Caco-2 (cell line): ENCODE results near the gene BCAS3. TPM values are rescaled to one million over a fixed set of nuclear protein-coding genes. Genes with fewer than 3 reads are reported as not detected.
A peak's percentile ranks its signal among the peaks of the same experiment; 100 is the strongest.

Experiments
- BruUV-seq: library from RNA; stranded (reverse); fragments of 400-500 nt; replicated peaks from 2 replicates; lab custom pipeline; 2021; lab: Mats Ljungman, UMichigan
- CTCF ChIA-PET: fragments of 300-600 bp; sonication (Branson Sonifier 250); formaldehyde crosslinking; loops from one replicate; lab custom pipeline; 2022; ENCODE audit warnings: antibody characterized with exemption; lab: Charles Lee
- POLR2A ChIA-PET: fragments of 300-600 bp; sonication (Branson Sonifier 250); formaldehyde crosslinking; loops from one replicate; lab custom pipeline; 2022; ENCODE audit warnings: antibody characterized with exemption; lab: Charles Lee
- DNase-seq, 2 experiments: peaks; one replicate each; pipeline versions ENCODE4 v3.0.0 to v3.0.0-alpha.2; 2020 to 2022
- H3K27me3 ChIP-seq: replicated peaks from 2 replicates; pipeline ENCODE4 v1.6.0; 2011; ENCODE audit warnings: low read length; ENCODE audit not compliant: control insufficient read depth, insufficient read depth
- H3K36me3 ChIP-seq: 2 replicates; pipeline ENCODE4 v1.5.1; 2011; ENCODE audit warnings: low read length; ENCODE audit not compliant: control insufficient read depth, insufficient read depth
- H3K4me1 ChIP-seq: fragments of 250-450 bp; sonication (Bioruptor Pico); 2 replicates; pipeline ENCODE4 v1.5.1; 2020; ENCODE audit warnings: mild to moderate bottlenecking
- H3K4me3 ChIP-seq: 2 replicates; pipeline ENCODE4 v1.5.1; 2011; ENCODE audit warnings: low read depth, mild to moderate bottlenecking, control low read depth, low read length
- H3K9me3 ChIP-seq: fragments of 250-450 bp; sonication (Bioruptor Pico); 2 replicates; pipeline ENCODE4 v1.5.1; 2020; ENCODE audit warnings: mild to moderate bottlenecking, moderate library complexity
- H3K27ac Mint-ChIP-seq: one replicate; pipeline ENCODE4 v1.8.0; 2022; ENCODE audit warnings: mixed read lengths; ENCODE audit not compliant: unreplicated experiment
- H3K27me3 Mint-ChIP-seq: one replicate; pipeline ENCODE4 v1.8.0; 2022; ENCODE audit warnings: mixed read lengths; ENCODE audit not compliant: insufficient read depth, unreplicated experiment
- H3K36me3 Mint-ChIP-seq: one replicate; pipeline ENCODE4 v1.8.0; 2022; ENCODE audit warnings: mild to moderate bottlenecking, mixed read lengths; ENCODE audit not compliant: insufficient read depth, unreplicated experiment
- H3K4me1 Mint-ChIP-seq: one replicate; pipeline ENCODE4 v1.8.0; 2022; ENCODE audit warnings: low read depth, mixed read lengths; ENCODE audit not compliant: unreplicated experiment
- H3K4me3 Mint-ChIP-seq: one replicate; pipeline ENCODE4 v1.8.0; 2022; ENCODE audit warnings: mild to moderate bottlenecking, moderate library complexity, mixed read lengths; ENCODE audit not compliant: unreplicated experiment
- H3K9me3 Mint-ChIP-seq: one replicate; pipeline ENCODE4 v1.8.0; 2022; ENCODE audit warnings: mixed read lengths; ENCODE audit not compliant: unreplicated experiment
- intact Hi-C: fragments of 100-400 bp; cut with micrococcal nuclease; formaldehyde crosslinking; loops from one replicate; pipeline ENCODE4 v1.10.0; 2022; ENCODE audit not compliant: unreplicated experiment
- total RNA-seq: library from RNA; stranded (reverse); gene quantifications from 2 replicates; pipeline ENCODE4 v1.2.3, GENCODE V29; 2022
- TF ChIP-seq, protein P1 (sequence below), 2 experiments: fragments of 200-600 bp in 1 of 2; IDR thresholded peaks; 1 replicate in 1 of 2; 2 replicates in 1 of 2; pipeline versions ENCODE4 v1.5.1 to v1.8.0; 2011 to 2022; ENCODE audit warnings: antibody characterized with exemption in 1 of 2, control low read depth in 1 of 2, inconsistent platforms in 1 of 2, low read depth in 1 of 2, low read length in 1 of 2, mild to moderate bottlenecking in 1 of 2, moderate library complexity in 1 of 2; ENCODE audit not compliant: insufficient read depth in 1 of 2, severe bottlenecking in 1 of 2, unreplicated experiment in 1 of 2

The BCAS3 gene
- total RNA-seq, 1 experiment from 2014 or later = 44.1 TPM

DNA sequence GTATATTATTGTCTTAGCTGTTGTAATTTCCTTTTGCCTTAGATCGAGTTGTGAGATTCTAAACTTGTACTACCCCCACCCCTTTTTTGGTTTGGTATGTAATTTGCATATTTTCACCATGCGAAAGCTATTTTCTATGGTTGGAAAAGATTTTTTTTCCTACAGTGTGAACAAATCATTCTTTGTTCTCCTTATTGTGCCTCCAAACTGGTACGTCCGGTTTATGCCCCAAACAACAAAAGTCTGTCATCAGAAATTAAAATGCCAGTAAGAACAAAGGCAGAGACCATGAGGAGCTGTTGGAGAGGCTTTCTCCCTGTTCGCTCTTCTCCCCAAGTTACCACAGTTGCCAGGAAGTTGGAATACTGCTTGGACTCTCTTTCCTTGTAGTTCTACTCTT is 66.1 kb downstream of the BCAS3 start:
- Histone ChIP-seq H3K27me3 (no peaks in the 10 kb centered on the region), H3K36me3 (no peaks in the 10 kb centered on the region), H3K4me3 (no peak overlapping the region), H3K9me3 (no peaks in the 10 kb centered on the region), H3K4me1 (peaks cover 5% of the 10 kb centered on the region; the same call in 1 of the 2 replicates)
- TF ChIP-seq, protein P1, sequence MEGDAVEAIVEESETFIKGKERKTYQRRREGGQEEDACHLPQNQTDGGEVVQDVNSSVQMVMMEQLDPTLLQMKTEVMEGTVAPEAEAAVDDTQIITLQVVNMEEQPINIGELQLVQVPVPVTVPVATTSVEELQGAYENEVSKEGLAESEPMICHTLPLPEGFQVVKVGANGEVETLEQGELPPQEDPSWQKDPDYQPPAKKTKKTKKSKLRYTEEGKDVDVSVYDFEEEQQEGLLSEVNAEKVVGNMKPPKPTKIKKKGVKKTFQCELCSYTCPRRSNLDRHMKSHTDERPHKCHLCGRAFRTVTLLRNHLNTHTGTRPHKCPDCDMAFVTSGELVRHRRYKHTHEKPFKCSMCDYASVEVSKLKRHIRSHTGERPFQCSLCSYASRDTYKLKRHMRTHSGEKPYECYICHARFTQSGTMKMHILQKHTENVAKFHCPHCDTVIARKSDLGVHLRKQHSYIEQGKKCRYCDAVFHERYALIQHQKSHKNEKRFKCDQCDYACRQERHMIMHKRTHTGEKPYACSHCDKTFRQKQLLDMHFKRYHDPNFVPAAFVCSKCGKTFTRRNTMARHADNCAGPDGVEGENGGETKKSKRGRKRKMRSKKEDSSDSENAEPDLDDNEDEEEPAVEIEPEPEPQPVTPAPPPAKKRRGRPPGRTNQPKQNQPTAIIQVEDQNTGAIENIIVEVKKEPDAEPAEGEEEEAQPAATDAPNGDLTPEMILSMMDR (IDR thresholded peaks at IDR 0.05; ENCODE audit: insufficient read depth in 1 of 2, low read depth in 1 of 2, low read length in 1 of 2, severe bottlenecking in 1 of 2, unreplicated experiment in 1 of 2) = no peak
- CTCF ChIA-PET = interaction anchor here (1.0 to 1.2 kb wide), 4 partner anchors 14 to 29 kb away, joined by 3 to 6 read pairs (median 3); no protein-coding TSS in a partner anchor
- peak overlapping the region; percentile 68 for H3K4me3 Mint-ChIP-seq
- peak in 1 of 2 experiments; percentile 37 for DNase-seq
- H3K27me3 Mint-ChIP-seq = no peaks in the 10 kb centered on the region
- peaks cover 8% of the 10 kb centered on the region for H3K4me1 Mint-ChIP-seq
- POLR2A ChIA-PET = no interaction called here
- H3K27ac Mint-ChIP-seq = peak overlapping the region; percentile 84
- H3K9me3 Mint-ChIP-seq = no peaks in the 10 kb centered on the region
- H3K36me3 Mint-ChIP-seq = no peaks in the 10 kb centered on the region
- BruUV-seq = no TSS peak
- intact Hi-C loops = no loop called here

DNA sequence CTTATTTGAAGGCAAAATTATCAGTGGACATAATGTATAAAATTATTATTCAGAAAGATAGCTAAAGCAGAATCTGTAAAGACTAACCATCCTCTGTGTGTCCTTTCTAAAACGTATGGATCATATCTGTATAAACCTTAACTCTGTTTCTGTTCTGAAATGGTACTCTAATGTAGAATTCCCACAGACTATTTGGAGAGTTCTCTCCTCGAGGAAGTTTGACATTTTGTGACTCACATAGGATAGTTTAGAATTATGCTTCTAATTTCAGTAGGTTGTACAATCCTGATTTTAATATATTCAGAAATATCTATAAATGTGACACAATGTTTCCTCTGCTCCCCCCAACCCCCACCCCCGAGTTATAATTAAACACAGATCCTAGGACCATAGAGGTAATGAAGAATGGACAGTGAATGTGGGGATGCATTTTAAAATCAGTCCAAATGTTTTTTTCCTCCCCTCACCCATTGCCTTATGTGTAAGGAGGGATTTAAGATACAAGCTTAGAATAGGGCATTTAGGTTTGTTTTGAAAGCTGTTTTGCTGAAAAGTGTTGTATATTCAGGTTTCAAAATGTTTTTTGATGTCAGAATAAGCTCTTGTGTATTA is 66.8 kb downstream of the BCAS3 start:
- Histone ChIP-seq H3K36me3 (no peaks in the 10 kb centered on the region), H3K4me1 (peaks cover 5% of the 10 kb centered on the region; the same call in 1 of the 2 replicates), H3K27me3 (no peaks in the 10 kb centered on the region), H3K9me3 (no peaks in the 10 kb centered on the region), H3K4me3 (no peak overlapping the region)
- Mint-ChIP-seq H3K4me3 (no peak overlapping the region), H3K9me3 (no peaks in the 10 kb centered on the region), H3K36me3 (no peaks in the 10 kb centered on the region), H3K4me1 (peaks cover 8% of the 10 kb centered on the region), H3K27me3 (no peaks in the 10 kb centered on the region), H3K27ac (peak overlapping the region; percentile 84)
- ChIA-PET CTCF (interaction anchor here (1.0 to 1.2 kb wide), 4 partner anchors 15 to 28 kb away, joined by 3 to 6 read pairs (median 3); no protein-coding TSS in a partner anchor), POLR2A (no interaction called here)
- intact Hi-C loops = no loop called here
- TF ChIP-seq, protein P1 (IDR thresholded peaks at IDR 0.05; ENCODE audit: insufficient read depth in 1 of 2, low read depth in 1 of 2, low read length in 1 of 2, severe bottlenecking in 1 of 2, unreplicated experiment in 1 of 2) = no peak
- no peak for DNase-seq
- TSS peak; percentile 82 for BruUV-seq

DNA sequence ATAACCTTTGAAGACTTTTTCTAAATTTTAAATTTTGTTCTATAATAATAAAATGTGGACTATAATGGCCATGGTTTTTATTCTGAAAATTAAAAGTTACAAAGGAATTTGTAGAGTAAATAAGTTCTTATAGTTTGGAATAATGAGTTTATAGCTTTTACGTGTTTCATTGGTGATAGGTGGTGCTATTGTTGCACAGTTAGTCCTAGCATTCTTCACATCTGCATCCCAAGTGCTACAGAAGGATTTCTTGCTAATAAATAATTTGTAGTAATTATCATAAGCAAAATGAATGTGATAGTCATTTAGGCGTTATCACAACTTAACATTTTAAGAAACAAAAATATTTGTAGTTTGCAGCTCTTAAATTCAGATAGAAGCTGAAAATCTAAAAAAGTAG is 67.9 kb downstream of the BCAS3 start:
- Histone ChIP-seq H3K27me3 (no peaks in the 10 kb centered on the region), H3K36me3 (no peaks in the 10 kb centered on the region), H3K4me1 (peaks cover 5% of the 10 kb centered on the region; the same call in 1 of the 2 replicates), H3K4me3 (no peak overlapping the region), H3K9me3 (no peaks in the 10 kb centered on the region)
- Mint-ChIP-seq H3K4me3 (no peak overlapping the region), H3K27ac (no peak overlapping the region), H3K9me3 (no peaks in the 10 kb centered on the region), H3K27me3 (no peaks in the 10 kb centered on the region), H3K4me1 (peaks cover 8% of the 10 kb centered on the region), H3K36me3 (no peaks in the 10 kb centered on the region)
- intact Hi-C loops = no loop called here
- no TSS peak for BruUV-seq
- no peak for DNase-seq
- POLR2A ChIA-PET = no interaction called here
- CTCF ChIA-PET = interaction anchor here (1.0 to 1.2 kb wide), 3 partner anchors 15 to 226 kb away, joined by 3 to 6 read pairs (median 3); no protein-coding TSS in a partner anchor
- TF ChIP-seq, protein P1 (IDR thresholded peaks at IDR 0.05; ENCODE audit: insufficient read depth in 1 of 2, low read depth in 1 of 2, low read length in 1 of 2, severe bottlenecking in 1 of 2, unreplicated experiment in 1 of 2) = peak in 1 of 2 experiments; percentile 2
